ENCODE results near the gene SKI. TPM values are rescaled to one million over a fixed set of nuclear protein-coding genes. Genes with fewer than 3 reads are reported as not detected.

The SKI gene
- total and polyA plus RNA-seq, 2 experiments from 2014 or later = 5.1 to 21.9 TPM

GRCh38 chr1:2271211-2271721 lies 43.1 kb downstream of the SKI start:
- Histone ChIP-seq H4K20me1 (ENCODE audit: insufficient read depth, poor library complexity, severe bottlenecking) (peaks cover 97% of the 10 kb centered on the region), H3K27ac (peak overlapping the region; percentile 73), H3K36me3 (replicated peaks; ENCODE audit: insufficient read depth, low read depth) (no peaks in the 10 kb centered on the region), H3K4me2 (peak overlapping the region; percentile 72), H3K4me1 (ENCODE audit: insufficient read depth) (peaks cover 53% of the 10 kb centered on the region), H3K9me3 (ENCODE audit: low read depth) (no peaks in the 10 kb centered on the region), H3K9me2 (replicated peaks; ENCODE audit: insufficient read depth) (no peaks in the 10 kb centered on the region), H3K27me3 (no peaks in the 10 kb centered on the region), H3K79me2 (peaks cover 98% of the 10 kb centered on the region), H3K4me3 (no peak overlapping the region), H2AFZ (no peak overlapping the region)
- TF ChIP-seq CTCF (IDR thresholded peaks at IDR 0.05; ENCODE audit: poor library complexity) (no peak), EZH2phosphoT487 (IDR thresholded peaks at IDR 0.05; ENCODE audit: low read depth, severe bottlenecking, unreplicated experiment) (no peak), EZH2 (IDR thresholded peaks at IDR 0.05; ENCODE audit: borderline replicate concordance) (no peak)
- 74% methylated on average over 23 of the region's 25 CpGs for WGBS (ENCODE audit: low lambda C conversion rate, missing lambda C conversion rate)
- no peak for DNase-seq (ENCODE audit: low spot score)

- Histone ChIP-seq H3K36me3 (replicated peaks; ENCODE audit: insufficient read depth, low read depth) (no peaks in the 10 kb centered on the region), H3K4me2 (peak overlapping the region; percentile 72), H3K4me1 (ENCODE audit: insufficient read depth) (peaks cover 61% of the 10 kb centered on the region), H3K27me3 (no peaks in the 10 kb centered on the region), H3K27ac (peak overlapping the region; percentile 73), H2AFZ (no peak overlapping the region), H4K20me1 (ENCODE audit: insufficient read depth, poor library complexity, severe bottlenecking) (peaks cover 92% of the 10 kb centered on the region), H3K4me3 (no peak overlapping the region), H3K9me3 (ENCODE audit: low read depth) (no peaks in the 10 kb centered on the region), H3K79me2 (peaks cover 98% of the 10 kb centered on the region), H3K9me2 (replicated peaks; ENCODE audit: insufficient read depth) (no peaks in the 10 kb centered on the region)
- DNase-seq (ENCODE audit: low spot score) = no peak
- WGBS (ENCODE audit: low lambda C conversion rate, missing lambda C conversion rate) = 42% methylated on average over 22 of the region's 23 CpGs
- no peak for TF ChIP-seq EZH2phosphoT487 (IDR thresholded peaks at IDR 0.05; ENCODE audit: low read depth, severe bottlenecking, unreplicated experiment)
- TF ChIP-seq CTCF (IDR thresholded peaks at IDR 0.05; ENCODE audit: poor library complexity) = no peak
- TF ChIP-seq EZH2 (IDR thresholded peaks at IDR 0.05; ENCODE audit: borderline replicate concordance) = no peak
These were observed 43.9 kb downstream of the SKI start for GRCh38 chr1:2271841-2272655.

- Histone ChIP-seq H3K4me1 (ENCODE audit: insufficient read depth) (peaks cover 68% of the 10 kb centered on the region), H3K9me3 (ENCODE audit: low read depth) (no peaks in the 10 kb centered on the region), H3K27me3 (no peaks in the 10 kb centered on the region), H4K20me1 (ENCODE audit: insufficient read depth, poor library complexity, severe bottlenecking) (peaks cover 88% of the 10 kb centered on the region), H3K36me3 (replicated peaks; ENCODE audit: insufficient read depth, low read depth) (no peaks in the 10 kb centered on the region), H3K4me3 (no peak overlapping the region), H2AFZ (no peak overlapping the region), H3K4me2 (peak overlapping the region; percentile 72), H3K27ac (peak overlapping the region; percentile 73), H3K9me2 (replicated peaks; ENCODE audit: insufficient read depth) (no peaks in the 10 kb centered on the region), H3K79me2 (peaks cover 98% of the 10 kb centered on the region)
- no peak for DNase-seq (ENCODE audit: low spot score)
- no peak for TF ChIP-seq EZH2 (IDR thresholded peaks at IDR 0.05; ENCODE audit: borderline replicate concordance)
- TF ChIP-seq CTCF (IDR thresholded peaks at IDR 0.05; ENCODE audit: poor library complexity) = no peak
- no peak for TF ChIP-seq EZH2phosphoT487 (IDR thresholded peaks at IDR 0.05; ENCODE audit: low read depth, severe bottlenecking, unreplicated experiment)
- WGBS (ENCODE audit: low lambda C conversion rate, missing lambda C conversion rate) = 72% methylated on average over 27 of the region's 28 CpGs
These were observed 44.7 kb downstream of the SKI start for GRCh38 chr1:2272686-2273400.
